Endothelial cell of umbilical vein (primary cell): ENCODE data around the gene ADD1. TPM values are rescaled to one million over a fixed set of nuclear protein-coding genes. Genes with fewer than 3 reads are reported as not detected.

Experiments used
- BruUV-seq: library from RNA; stranded (reverse); fragments of 400-500 nt; replicated peaks from 2 replicates; lab custom pipeline; 2021; lab: Mats Ljungman, UMichigan
- CTCF ChIA-PET: fragments of 300-600, 350-600 bp; sonication (Branson Sonifier 250); formaldehyde crosslinking; loops from one replicate; lab custom pipeline; 2021; ENCODE audit warnings: antibody characterized with exemption, inconsistent platforms; lab: Charles Lee
- POLR2A ChIA-PET: fragments of 300-600, 350-600 bp; sonication (Branson Sonifier 250); formaldehyde crosslinking; loops from one replicate; lab custom pipeline; 2021; ENCODE audit warnings: antibody characterized with exemption, inconsistent platforms; lab: Charles Lee
- DNase-seq: peaks from one replicate; pipeline ENCODE4 v3.0.0-alpha.2; 2011; ENCODE audit warnings: low read depth, low spot score
- FAIRE-seq: peaks from 2 replicates; lab custom pipeline; 2011; peaks lifted over from hg19 to GRCh38; lab: Jason Lieb, UNC
- H2AFZ ChIP-seq: 2 replicates; pipeline ENCODE4 v1.6.0; 2012; ENCODE audit warnings: low read depth, low read length, control low read depth, inconsistent platforms
- H3K27ac ChIP-seq: 2 replicates; pipeline ENCODE4 v1.5.1; 2011; ENCODE audit warnings: low read depth, mild to moderate bottlenecking, control low read depth, low read length, moderate library complexity; ENCODE audit not compliant: insufficient read depth
- H3K27me3 ChIP-seq, 2 experiments: 2 replicates each; pipeline versions ENCODE4 v1.6.0 to v1.6.1; 2011; ENCODE audit warnings: low read length in 2 of 2, mixed read lengths in 1 of 2; ENCODE audit not compliant: control insufficient read depth in 2 of 2, insufficient read depth in 2 of 2
- H3K36me3 ChIP-seq, 2 experiments: 2 replicates in 1 of 2; 3 replicates in 1 of 2; pipeline ENCODE4 v1.5.1; 2011; ENCODE audit warnings: low read length in 2 of 2, mild to moderate bottlenecking in 1 of 2, moderate library complexity in 1 of 2; ENCODE audit not compliant: control insufficient read depth in 2 of 2, insufficient read depth in 2 of 2; ENCODE audit errors: extremely low read depth in 1 of 2
- H3K4me1 ChIP-seq: 3 replicates; pipeline ENCODE4 v1.5.1; 2011; ENCODE audit warnings: mild to moderate bottlenecking, low read length; ENCODE audit not compliant: control insufficient read depth, insufficient read depth; ENCODE audit errors: extremely low read depth
- H3K4me2 ChIP-seq: 2 replicates; pipeline ENCODE4 v1.6.1; 2011; ENCODE audit warnings: low read length, control low read depth, mixed read lengths; ENCODE audit not compliant: insufficient read depth
- H3K4me3 ChIP-seq, 3 experiments: fragments of 200-600 bp in 1 of 3; sonication (generic), shearing (Covaris generic) in 1 of 3; replicated peaks in 1 of 3; 2 replicates each; pipeline ENCODE4 v1.5.1; 2011 to 2016; ENCODE audit warnings: control low read depth in 3 of 3, low read length in 3 of 3, mild to moderate bottlenecking in 2 of 3, inconsistent platforms in 1 of 3, low read depth in 1 of 3, moderate library complexity in 1 of 3; ENCODE audit not compliant: insufficient read depth in 1 of 3
- H3K79me2 ChIP-seq: 2 replicates; pipeline ENCODE4 v1.6.0; 2012; ENCODE audit warnings: low read length, inconsistent platforms; ENCODE audit not compliant: control insufficient read depth, insufficient read depth
- H3K9ac ChIP-seq: replicated peaks from 2 replicates; pipeline ENCODE3; 2011; ENCODE audit warnings: low read length, control low read depth; ENCODE audit not compliant: insufficient read depth; ENCODE audit errors: extremely low read depth
- H3K9me1 ChIP-seq: replicated peaks from 3 replicates; pipeline ENCODE4 v1.6.0; 2011; ENCODE audit warnings: mild to moderate bottlenecking, low read length; ENCODE audit not compliant: control insufficient read depth, insufficient read depth; ENCODE audit errors: extremely low read depth
- H3K9me3 ChIP-seq: replicated peaks from 2 replicates; pipeline ENCODE4 v1.5.1; 2012; ENCODE audit warnings: low read length, inconsistent platforms; ENCODE audit not compliant: control insufficient read depth, insufficient read depth
- H4K20me1 ChIP-seq: replicated peaks from 2 replicates; pipeline ENCODE3; 2011; ENCODE audit warnings: mild to moderate bottlenecking, low read length; ENCODE audit not compliant: control insufficient read depth, insufficient read depth; ENCODE audit errors: extremely low read depth
- CTCF ChIP-seq, 2 donors: IDR thresholded peaks; 1 replicate in 1 of 2; 2 replicates in 1 of 2; pipeline ENCODE4 v1.5.1; 2011; ENCODE audit warnings: low read length in 2 of 2, mild to moderate bottlenecking in 2 of 2, moderate library complexity in 2 of 2, control low read depth in 1 of 2, inconsistent platforms in 1 of 2, low read depth in 1 of 2; ENCODE audit not compliant: insufficient read depth in 1 of 2; ENCODE audit errors: extremely low read depth in 1 of 2
- EZH2 ChIP-seq: IDR thresholded peaks from 2 replicates; pipeline ENCODE4 v1.6.1; 2012; ENCODE audit warnings: borderline replicate concordance, low read depth, mild to moderate bottlenecking, moderate library complexity, low read length, inconsistent platforms; ENCODE audit not compliant: severe bottlenecking
- FOS ChIP-seq: IDR thresholded peaks from 2 replicates; pipeline ENCODE4 v1.6.1; 2011; ENCODE audit warnings: mild to moderate bottlenecking, low read length, moderate library complexity, borderline replicate concordance; ENCODE audit not compliant: insufficient read depth
- GATA2 ChIP-seq: IDR thresholded peaks from 2 replicates; pipeline ENCODE4 v1.7.0; 2011; ENCODE audit warnings: low read depth, mild to moderate bottlenecking, moderate library complexity, mixed read lengths, low read length; ENCODE audit not compliant: insufficient read length, insufficient read depth
- JUN ChIP-seq: IDR thresholded peaks from 2 replicates; pipeline ENCODE4 v1.6.1; 2011; ENCODE audit warnings: borderline replicate concordance, low read depth; ENCODE audit not compliant: insufficient read length, insufficient read depth
- MYC ChIP-seq: IDR thresholded peaks from one replicate; pipeline ENCODE4 v1.6.1; 2011; ENCODE audit warnings: mild to moderate bottlenecking, low read depth, low read length
- POLR2A ChIP-seq: IDR thresholded peaks from 2 replicates; pipeline ENCODE4 v1.6.1; 2012; ENCODE audit warnings: low read depth, mild to moderate bottlenecking, control low read depth, low read length
- POLR2AphosphoS5 ChIP-seq: IDR thresholded peaks from 2 replicates; pipeline ENCODE4 v1.6.1; 2012; ENCODE audit warnings: low read depth, mild to moderate bottlenecking, control low read depth, low read length, moderate library complexity; ENCODE audit not compliant: insufficient read depth
- dilution Hi-C: fragments of 300-500 bp; cut with MboI; formaldehyde crosslinking; loops from one replicate; pipeline ENCODE4 v1.15.0; 2019; ENCODE audit warnings: low sequenced_read_pairs; ENCODE audit not compliant: extremely low pct_ligation_motif_present
- intact Hi-C: fragments of 100-400 bp; cut with micrococcal nuclease; formaldehyde crosslinking; loops from one replicate; pipeline ENCODE4 v1.10.0; 2022
- polyA plus RNA-seq, 4 experiments: library from polyadenylated mRNA; depleted of rRNA in 3 of 4; stranded (reverse) in 3 of 4; unstranded in 1 of 4; fragments of >200 nt; gene quantifications; 2 replicates each; pipeline versions ENCODE4 v1.2.1 to v1.2.3, GENCODE V29; 2011 to 2012; ENCODE audit warnings: missing spikeins in 1 of 4
- total RNA-seq: library from RNA; stranded (reverse); gene quantifications from 2 replicates; pipeline ENCODE4 v1.2.3, GENCODE V29; 2021
- TF ChIP-seq, protein P1 (sequence below): IDR thresholded peaks from 2 replicates; pipeline ENCODE4 v1.6.1; 2011; ENCODE audit not compliant: insufficient read depth, insufficient read length

The ADD1 gene
- total and polyA plus RNA-seq, 2 donors (not counting 3 experiments of a cell fraction or from before 2014, with no cell fraction given) = 219 to 305 TPM

DNA sequence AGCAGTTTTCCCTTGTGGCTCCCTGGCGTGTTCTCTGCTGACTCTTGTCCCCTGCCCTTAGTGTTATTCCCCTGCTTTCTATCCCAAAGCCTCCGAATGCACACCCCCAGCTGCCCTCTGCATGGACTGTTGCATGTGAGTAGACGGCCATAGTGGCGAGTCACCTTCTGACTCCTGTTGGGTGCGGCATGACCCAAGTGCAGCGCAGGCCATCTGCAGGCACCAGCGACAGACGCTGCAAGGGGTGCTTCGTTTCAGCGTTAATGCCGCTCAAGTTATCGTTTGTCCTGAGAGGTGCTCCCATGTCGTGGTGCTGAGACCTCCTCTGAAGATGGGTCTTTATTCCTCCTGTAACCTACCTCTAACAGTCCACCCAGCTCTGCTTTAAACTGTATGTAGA is 61.9 kb downstream of the ADD1 start:
- Histone ChIP-seq H3K9ac (no peak overlapping the region), H3K9me1 (no peaks in the 10 kb centered on the region), H3K4me1 (peaks cover 16% of the 10 kb centered on the region), H4K20me1 (no peaks in the 10 kb centered on the region), H3K27me3 (no peaks in the 10 kb centered on the region), H3K4me2 (no peak overlapping the region), H3K9me3 (no peaks in the 10 kb centered on the region), H2AFZ (no peak overlapping the region), H3K27ac (no peak overlapping the region), H3K79me2 (no peaks in the 10 kb centered on the region), H3K36me3 (peaks cover 23 to 52% of the 10 kb centered on the region in 2 experiments), H3K4me3 (no peak overlapping the region)
- dilution Hi-C loops (no loop called here), intact Hi-C loops (no loop called here)
- no peak for FAIRE-seq
- CTCF ChIA-PET = no interaction called here
- TF ChIP-seq JUN (no peak), GATA2 (no peak), CTCF (IDR thresholded peaks at IDR 0.05; ENCODE audit: extremely low read depth in 1 of 2, insufficient read depth in 1 of 2, low read depth in 1 of 2, low read length in 2 of 2) (no peak), FOS (no peak), POLR2AphosphoS5 (no peak), POLR2A (no peak), EZH2 (no peak), MYC (no peak)
- TF ChIP-seq, protein P1, sequence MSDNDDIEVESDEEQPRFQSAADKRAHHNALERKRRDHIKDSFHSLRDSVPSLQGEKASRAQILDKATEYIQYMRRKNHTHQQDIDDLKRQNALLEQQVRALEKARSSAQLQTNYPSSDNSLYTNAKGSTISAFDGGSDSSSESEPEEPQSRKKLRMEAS = no peak
- POLR2A ChIA-PET = no interaction called here
- DNase-seq = no peak
- no TSS peak for BruUV-seq
